Vagina (tissue), 2 donors: Measurements from ENCODE around the gene KDM4B. TPM values are rescaled to one million over a fixed set of nuclear protein-coding genes. Genes with fewer than 3 reads are reported as not detected.

ENCODE experiments used
- DNase-seq, 2 donors: peaks; one replicate each; pipeline ENCODE4 v3.0.0-alpha.2; 2017; ENCODE audit errors: extremely low spot score in 2 of 2
- H3K27ac ChIP-seq: fragments of 200-600 bp; sonication (generic); one replicate; pipeline ENCODE4 v1.5.1; 2019
- H3K27me3 ChIP-seq: fragments of 200-600 bp; sonication (generic); one replicate; pipeline ENCODE4 v1.5.1; 2019
- H3K36me3 ChIP-seq, 2 donors: fragments of 200-600 bp; sonication (generic); one replicate each; pipeline ENCODE4 v1.5.1; 2017 to 2019
- H3K4me1 ChIP-seq: fragments of 200-600 bp; sonication (generic); one replicate; pipeline ENCODE4 v1.5.1; 2019
- H3K4me3 ChIP-seq, 2 donors: fragments of 200-600 bp; sonication (generic); 1 replicate in 1 of 2; 2 replicates in 1 of 2; pipeline ENCODE4 v1.5.1; 2016 to 2019
- H3K9me3 ChIP-seq: fragments of 200-600 bp; sonication (generic); one replicate; pipeline ENCODE4 v1.5.1; 2019
- POLR2A ChIP-seq, 2 donors: fragments of 450-650 bp; IDR thresholded peaks; one replicate each; pipeline ENCODE4 v1.6.1; 2017; ENCODE audit warnings: antibody characterized with exemption in 2 of 2, mild to moderate bottlenecking in 2 of 2, moderate library complexity in 2 of 2
- POLR2AphosphoS5 ChIP-seq, 2 donors: sonication (generic); formaldehyde crosslinking; IDR thresholded peaks; one replicate each; pipeline ENCODE4 v1.9.0; 2017; ENCODE audit warnings: antibody characterized with exemption in 2 of 2, mild to moderate bottlenecking in 2 of 2, low read depth in 1 of 2; ENCODE audit not compliant: insufficient read depth in 1 of 2
- intact Hi-C: fragments of 100-400 bp; cut with DNase I; formaldehyde crosslinking; loops from one replicate; pipeline ENCODE4 v1.15.1; 2023
- total RNA-seq: library from RNA; depleted of rRNA; stranded (reverse); fragments of >200 nt; gene quantifications from one replicate; pipeline ENCODE4 v1.2.3, GENCODE V29; 2016
- TF ChIP-seq, protein P1 (sequence below), 3 experiments: fragments of 450-650 bp in 2 of 3; fragments of 200-600 bp in 1 of 3; sonication (generic) in 1 of 3; IDR thresholded peaks; one replicate each; pipeline ENCODE4 v1.5.1; 2017 to 2019; ENCODE audit warnings: antibody characterized with exemption in 3 of 3, mild to moderate bottlenecking in 2 of 3, moderate library complexity in 2 of 3

The KDM4B gene
- total RNA-seq, 1 donor from 2014 or later, result 59.7 TPM

DNA sequence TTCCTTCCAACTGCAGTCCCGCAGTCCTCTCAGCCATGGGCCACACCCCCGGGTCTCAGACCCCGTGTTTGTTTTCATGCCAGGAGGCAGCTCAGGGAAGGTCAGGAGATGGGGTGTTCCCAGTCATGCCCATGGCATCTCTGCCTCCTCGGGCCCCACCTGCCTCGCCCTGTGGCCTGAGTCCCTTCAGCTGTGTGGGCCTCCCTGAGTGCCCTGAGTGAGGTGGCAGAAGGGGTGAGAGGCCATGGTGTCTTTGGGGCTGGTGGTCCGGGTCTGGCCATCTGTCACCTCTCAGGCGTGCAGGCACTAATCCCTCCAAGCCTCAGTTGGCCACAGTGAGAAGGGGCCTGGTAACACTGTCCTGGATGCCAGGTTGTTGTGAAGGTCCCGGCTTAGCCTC lies 10.9 kb upstream of the KDM4B start:
- no peaks in the 10 kb centered on the region for H3K4me1 ChIP-seq
- no peak for DNase-seq
- H3K27me3 ChIP-seq, result no peaks in the 10 kb centered on the region
- no peak for TF ChIP-seq POLR2AphosphoS5 (IDR thresholded peaks at IDR 0.05; ENCODE audit: insufficient read depth in 1 of 2, low read depth in 1 of 2)
- TF ChIP-seq POLR2A (IDR thresholded peaks at IDR 0.05), result no peak
- intact Hi-C loops, result no loop called here
- no peak overlapping the region for H3K27ac ChIP-seq
- H3K9me3 ChIP-seq, result no peaks in the 10 kb centered on the region
- H3K36me3 ChIP-seq, result no peaks in the 10 kb centered on the region
- H3K4me3 ChIP-seq, result no peak overlapping the region

DNA sequence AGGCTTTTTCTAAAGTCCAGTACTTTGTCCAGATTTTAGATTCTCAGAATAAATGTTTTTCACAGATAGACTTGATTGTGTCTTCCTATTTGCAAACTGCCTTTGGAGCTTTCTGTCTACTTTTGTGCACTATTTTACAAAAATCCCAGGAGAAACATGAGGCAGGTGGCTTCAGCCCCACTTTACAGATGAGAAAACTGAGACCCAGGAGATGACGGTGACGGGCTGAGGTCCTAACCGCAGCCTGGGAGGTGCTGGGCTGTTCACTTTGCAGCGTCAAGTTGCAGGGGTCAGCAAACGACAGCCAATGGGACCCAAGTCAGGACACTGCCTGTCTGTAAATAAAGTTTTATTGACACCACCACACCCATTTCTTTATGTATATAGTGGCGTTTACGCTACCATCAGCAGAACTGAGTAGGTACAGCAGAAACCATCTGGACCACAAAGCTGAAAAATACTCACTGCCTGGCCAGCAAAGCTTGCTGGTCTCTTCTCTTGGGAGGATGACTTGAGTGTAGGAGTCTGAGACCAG lies 6.8 kb upstream of the KDM4B start:
- Histone ChIP-seq H3K9me3 (no peaks in the 10 kb centered on the region), H3K27ac (no peak overlapping the region), H3K4me3 (no peak overlapping the region), H3K27me3 (no peaks in the 10 kb centered on the region), H3K4me1 (no peaks in the 10 kb centered on the region), H3K36me3 (no peaks in the 10 kb centered on the region)
- TF ChIP-seq POLR2A (IDR thresholded peaks at IDR 0.05) (no peak), POLR2AphosphoS5 (IDR thresholded peaks at IDR 0.05; ENCODE audit: insufficient read depth in 1 of 2, low read depth in 1 of 2) (no peak)
- TF ChIP-seq, protein P1, sequence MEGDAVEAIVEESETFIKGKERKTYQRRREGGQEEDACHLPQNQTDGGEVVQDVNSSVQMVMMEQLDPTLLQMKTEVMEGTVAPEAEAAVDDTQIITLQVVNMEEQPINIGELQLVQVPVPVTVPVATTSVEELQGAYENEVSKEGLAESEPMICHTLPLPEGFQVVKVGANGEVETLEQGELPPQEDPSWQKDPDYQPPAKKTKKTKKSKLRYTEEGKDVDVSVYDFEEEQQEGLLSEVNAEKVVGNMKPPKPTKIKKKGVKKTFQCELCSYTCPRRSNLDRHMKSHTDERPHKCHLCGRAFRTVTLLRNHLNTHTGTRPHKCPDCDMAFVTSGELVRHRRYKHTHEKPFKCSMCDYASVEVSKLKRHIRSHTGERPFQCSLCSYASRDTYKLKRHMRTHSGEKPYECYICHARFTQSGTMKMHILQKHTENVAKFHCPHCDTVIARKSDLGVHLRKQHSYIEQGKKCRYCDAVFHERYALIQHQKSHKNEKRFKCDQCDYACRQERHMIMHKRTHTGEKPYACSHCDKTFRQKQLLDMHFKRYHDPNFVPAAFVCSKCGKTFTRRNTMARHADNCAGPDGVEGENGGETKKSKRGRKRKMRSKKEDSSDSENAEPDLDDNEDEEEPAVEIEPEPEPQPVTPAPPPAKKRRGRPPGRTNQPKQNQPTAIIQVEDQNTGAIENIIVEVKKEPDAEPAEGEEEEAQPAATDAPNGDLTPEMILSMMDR (IDR thresholded peaks at IDR 0.05), result no peak
- intact Hi-C loops, result no loop called here
- DNase-seq, result no peak

DNA sequence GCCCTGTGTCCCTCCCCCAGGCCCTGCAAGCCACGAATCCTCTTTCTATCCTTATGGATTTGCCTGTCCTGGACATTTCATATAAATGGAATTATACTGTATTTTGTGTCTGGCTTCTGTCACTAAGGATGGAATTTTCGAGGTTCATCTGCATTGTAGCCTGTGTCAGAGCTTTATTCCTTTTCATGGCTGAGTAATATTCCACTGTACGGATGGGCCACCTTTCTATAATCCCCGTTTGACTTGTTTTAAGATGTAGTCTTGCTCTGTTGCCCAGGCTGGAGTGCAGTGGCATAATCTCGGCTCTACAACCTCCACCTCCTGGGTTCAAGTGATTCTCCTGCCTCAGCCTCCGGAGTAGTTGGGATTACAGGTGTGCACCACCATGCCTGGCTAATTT lies 3.9 kb upstream of the KDM4B start:
- Histone ChIP-seq H3K36me3 (no peaks in the 10 kb centered on the region), H3K9me3 (no peaks in the 10 kb centered on the region), H3K4me3 (no peak overlapping the region), H3K27me3 (no peaks in the 10 kb centered on the region), H3K27ac (no peak overlapping the region), H3K4me1 (peaks cover 6% of the 10 kb centered on the region)
- TF ChIP-seq POLR2AphosphoS5 (IDR thresholded peaks at IDR 0.05; ENCODE audit: insufficient read depth in 1 of 2, low read depth in 1 of 2) (no peak), POLR2A (IDR thresholded peaks at IDR 0.05) (no peak)
- TF ChIP-seq, protein P1 (IDR thresholded peaks at IDR 0.05), result no peak
- DNase-seq, result no peak
- intact Hi-C loops, result no loop called here

DNA sequence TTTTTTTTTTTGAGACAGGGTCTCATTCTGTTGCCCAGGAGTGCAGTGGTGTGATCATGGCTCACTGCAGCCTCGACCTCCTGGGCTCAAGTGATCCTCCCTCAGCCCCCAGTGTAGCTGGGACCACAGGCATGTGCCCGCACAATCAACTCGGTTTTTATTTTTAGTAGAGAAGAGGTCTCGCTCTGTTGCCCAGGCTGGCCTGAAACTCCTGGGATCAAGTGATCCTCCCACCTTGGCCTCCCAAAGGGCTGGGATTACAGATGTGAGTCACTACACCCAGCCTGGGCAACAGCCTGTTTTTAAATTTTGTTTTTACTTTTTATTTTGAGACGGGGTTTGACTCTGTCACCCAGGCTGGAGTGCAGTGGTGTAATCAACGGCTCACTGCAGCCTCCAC lies 2.3 kb upstream of the KDM4B start:
- no peaks in the 10 kb centered on the region for H3K36me3 ChIP-seq
- no peak overlapping the region for H3K27ac ChIP-seq
- no peaks in the 10 kb centered on the region for H3K27me3 ChIP-seq
- no peaks in the 10 kb centered on the region for H3K9me3 ChIP-seq
- intact Hi-C loops, result no loop called here
- peaks cover 21% of the 10 kb centered on the region for H3K4me1 ChIP-seq
- DNase-seq, result no peak
- no peak for TF ChIP-seq POLR2AphosphoS5 (IDR thresholded peaks at IDR 0.05; ENCODE audit: insufficient read depth in 1 of 2, low read depth in 1 of 2)
- TF ChIP-seq, protein P1 (IDR thresholded peaks at IDR 0.05), result no peak
- no peak for TF ChIP-seq POLR2A (IDR thresholded peaks at IDR 0.05)
- no peak overlapping the region for H3K4me3 ChIP-seq

DNA sequence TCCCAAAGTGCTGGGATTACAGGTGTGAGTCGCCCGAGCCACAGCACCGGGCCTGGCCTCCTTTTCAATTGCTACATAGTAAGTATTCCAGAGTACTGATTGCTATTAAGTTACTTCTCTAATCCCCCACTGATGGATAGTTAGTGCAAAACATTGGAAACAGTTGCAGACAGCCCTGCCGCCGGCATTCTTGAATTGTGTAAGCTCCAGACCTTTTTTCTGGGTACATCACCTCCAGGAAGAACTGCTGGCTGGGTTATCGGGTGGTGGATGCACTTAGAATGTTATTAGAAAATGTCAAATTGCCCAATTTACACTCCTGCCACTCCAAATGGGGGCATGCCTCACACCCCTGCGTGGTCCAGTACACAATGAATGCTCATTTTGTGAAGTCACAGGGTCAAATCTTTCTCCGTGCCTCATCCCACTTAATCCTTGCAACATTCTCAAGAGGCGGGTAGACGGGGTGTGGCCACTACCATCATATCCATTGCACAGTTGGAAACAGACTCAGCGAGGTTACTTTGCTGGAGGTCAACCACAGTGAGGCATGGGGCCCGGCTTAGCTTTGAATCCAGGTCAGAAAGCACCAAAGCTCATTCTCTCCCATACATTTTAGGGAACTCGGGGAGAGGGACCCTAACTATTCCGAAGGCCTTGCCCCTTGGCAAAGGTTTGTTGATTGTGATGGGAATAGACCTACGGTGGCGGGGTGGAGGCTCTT lies 1.0 kb upstream of the KDM4B start:
- no peak for DNase-seq
- intact Hi-C loops, result no loop called here
- H3K36me3 ChIP-seq, result no peaks in the 10 kb centered on the region
- no peaks in the 10 kb centered on the region for H3K27me3 ChIP-seq
- no peaks in the 10 kb centered on the region for H3K9me3 ChIP-seq
- H3K4me3 ChIP-seq, result peak overlapping the region; percentile 23 to 39
- TF ChIP-seq, protein P1 (IDR thresholded peaks at IDR 0.05), result no peak
- H3K27ac ChIP-seq, result peak overlapping the region; percentile 51
- H3K4me1 ChIP-seq, result peaks cover 34% of the 10 kb centered on the region
